Measurements from ENCODE around the gene STX4. TPM values are rescaled to one million over a fixed set of nuclear protein-coding genes. Genes with fewer than 3 reads are reported as not detected.

Gene STX4
- total RNA-seq, 1 experiment from 2014 or later: 26.0 TPM

GRCh38 chr16:31009120-31009519 is 24.2 kb upstream of the STX4 start:
- no peak overlapping the region for H3K9ac ChIP-seq (ENCODE audit: low read length)
- ChIA-PET CTCF (no interaction called here), RAD21 (ENCODE audit: low non-redundant PET in 1 of 2, low total read pairs in 2 of 2, uncharacterized antibody in 2 of 2, unreplicated experiment in 2 of 2) (no interaction called here), POLR2A (no interaction called here)
- ATAC-seq (no peak), DNase-seq (ENCODE audit: low read depth, low spot score) (no peak)
- no peaks in the 10 kb centered on the region for H3K36me3 ChIP-seq (ENCODE audit: control insufficient read depth in 1 of 2, insufficient read depth in 2 of 2, low read length in 2 of 2)
- H3K9me2 ChIP-seq (ENCODE audit: insufficient read depth): no peaks in the 10 kb centered on the region
- BruUV-seq (replicated peaks): no TSS peak
- H3K27ac ChIP-seq (ENCODE audit: low read depth, low read length): no peak overlapping the region
- intact Hi-C loops (cut with micrococcal nuclease): no loop called here
- no peak overlapping the region for H2AFZ ChIP-seq (ENCODE audit: low read depth, low read length, poor library complexity, severe bottlenecking)
- H3K4me3 ChIP-seq (replicated peaks in 1 of 2; ENCODE audit: low read depth in 1 of 2, low read length in 2 of 2): no peak overlapping the region
- no peaks in the 10 kb centered on the region for H3K9me3 ChIP-seq (ENCODE audit: control insufficient read depth in 1 of 2, insufficient read depth in 1 of 2, low read depth in 1 of 2, low read length in 2 of 2)
- no peak for TF ChIP-seq REST (IDR thresholded peaks at IDR 0.05; ENCODE audit: low read depth)
- no peak for TF ChIP-seq CEBPB (IDR thresholded peaks at IDR 0.05; ENCODE audit: low read depth)
- no peak for TF ChIP-seq ZFX (IDR thresholded peaks at IDR 0.05)
- TF ChIP-seq ZBTB33 (IDR thresholded peaks at IDR 0.05; ENCODE audit: extremely low read depth, insufficient replicate concordance, low read length): no peak
- no peak for TF ChIP-seq EZH2 (IDR thresholded peaks at IDR 0.05)
- TF ChIP-seq JUND (IDR thresholded peaks at IDR 0.05): no peak
- no peak for TF ChIP-seq EZH2phosphoT487 (IDR thresholded peaks at IDR 0.05; ENCODE audit: borderline replicate concordance)
- TF ChIP-seq ATF3 (IDR thresholded peaks at IDR 0.05): no peak
- TF ChIP-seq FOSL1 (IDR thresholded peaks at IDR 0.05; ENCODE audit: low read depth): no peak
- TF ChIP-seq SP1 (IDR thresholded peaks at IDR 0.05; ENCODE audit: low read depth): no peak
- TF ChIP-seq POLR2AphosphoS5 (IDR thresholded peaks at IDR 0.05; ENCODE audit: low read depth, low read length): no peak
- H3K4me2 ChIP-seq (ENCODE audit: low read length): no peak overlapping the region
- no peaks in the 10 kb centered on the region for H4K20me1 ChIP-seq (ENCODE audit: insufficient read depth)
- H3K27me3 ChIP-seq (ENCODE audit: insufficient read depth, low read length): peaks cover 7% of the 10 kb centered on the region; the same call in 1 of the 2 replicates
- no peaks in the 10 kb centered on the region for H3K79me2 ChIP-seq (ENCODE audit: insufficient read depth, low read length)
- peaks cover 0 to 8% of the 10 kb centered on the region in 2 experiments; a peak in 2 of 4 replicates for H3K4me1 ChIP-seq (ENCODE audit: control insufficient read depth in 1 of 2, insufficient read depth in 2 of 2, low read length in 2 of 2)
